Karpas-422 (cell line): ENCODE measurements around the gene BCAN. TPM values are rescaled to one million over a fixed set of nuclear protein-coding genes. Genes with fewer than 3 reads are reported as not detected.

ENCODE experiments used
- DNase-seq: peaks from one replicate; pipeline ENCODE4 v3.0.0-alpha.2; 2015
- H2AFZ ChIP-seq: fragments of 200-600 bp; sonication (generic); 2 replicates; pipeline ENCODE4 v1.6.1; 2014; ENCODE audit warnings: antibody characterized with exemption, low read length, mixed read lengths
- H3K27ac ChIP-seq: fragments of 200-600 bp; sonication (generic); 2 replicates; pipeline ENCODE4 v1.5.1; 2014; ENCODE audit warnings: mild to moderate bottlenecking, low read length, moderate library complexity
- H3K27me3 ChIP-seq: fragments of 200-600 bp; sonication (generic); 2 replicates; pipeline ENCODE4 v1.6.1; 2014; ENCODE audit warnings: low read length, mixed read lengths
- H3K36me3 ChIP-seq: fragments of 200-600 bp; sonication (generic); 2 replicates; pipeline ENCODE4 v1.6.1; 2014; ENCODE audit warnings: low read length, mixed read lengths; ENCODE audit not compliant: insufficient read depth
- H3K4me1 ChIP-seq: fragments of 200-600 bp; sonication (generic); 2 replicates; pipeline ENCODE4 v1.6.1; 2014; ENCODE audit warnings: mild to moderate bottlenecking, low read length, mixed read lengths
- H3K4me2 ChIP-seq: fragments of 200-600 bp; sonication (generic); 2 replicates; pipeline ENCODE4 v1.6.1; 2014; ENCODE audit warnings: low read length, low read depth, mild to moderate bottlenecking; ENCODE audit not compliant: poor library complexity, severe bottlenecking
- H3K4me3 ChIP-seq: fragments of 200-600 bp; sonication (generic); 2 replicates; pipeline ENCODE4 v1.5.1; 2014; ENCODE audit warnings: mild to moderate bottlenecking, antibody characterized with exemption, low read length, mixed read lengths
- H3K79me2 ChIP-seq: fragments of 200-600 bp; sonication (generic); 2 replicates; pipeline ENCODE4 v1.6.1; 2014; ENCODE audit warnings: mild to moderate bottlenecking, low read length, mixed read lengths
- H3K9ac ChIP-seq: fragments of 200-600 bp; sonication (generic); 2 replicates; pipeline ENCODE4 v1.6.0; 2014; ENCODE audit warnings: low read length
- H3K9me2 ChIP-seq: fragments of 200-600 bp; sonication (generic), shearing (Covaris generic); replicated peaks from 2 replicates; pipeline ENCODE4 v1.6.0; 2014; ENCODE audit warnings: mild to moderate bottlenecking, low read length, moderate library complexity; ENCODE audit not compliant: insufficient read depth
- H3K9me3 ChIP-seq: fragments of 300-700, 200-600 bp; sonication (generic); 2 replicates; pipeline ENCODE4 v1.6.1; 2014; ENCODE audit warnings: low read length, mixed read lengths
- H4K20me1 ChIP-seq: fragments of 200-600 bp; sonication (generic); 2 replicates; pipeline ENCODE4 v1.6.1; 2014; ENCODE audit warnings: mild to moderate bottlenecking, antibody characterized with exemption, low read length, low read depth; ENCODE audit not compliant: insufficient read depth
- total RNA-seq: library from RNA; depleted of rRNA; stranded (reverse); fragments of >200 nt; shearing (Covaris generic); gene quantifications from 2 replicates; pipeline ENCODE4 v1.2.3, GENCODE V29; 2014; ENCODE audit warnings: low replicate concordance

Gene BCAN
- total RNA-seq, 1 experiment from 2014 or later: not detected

DNA sequence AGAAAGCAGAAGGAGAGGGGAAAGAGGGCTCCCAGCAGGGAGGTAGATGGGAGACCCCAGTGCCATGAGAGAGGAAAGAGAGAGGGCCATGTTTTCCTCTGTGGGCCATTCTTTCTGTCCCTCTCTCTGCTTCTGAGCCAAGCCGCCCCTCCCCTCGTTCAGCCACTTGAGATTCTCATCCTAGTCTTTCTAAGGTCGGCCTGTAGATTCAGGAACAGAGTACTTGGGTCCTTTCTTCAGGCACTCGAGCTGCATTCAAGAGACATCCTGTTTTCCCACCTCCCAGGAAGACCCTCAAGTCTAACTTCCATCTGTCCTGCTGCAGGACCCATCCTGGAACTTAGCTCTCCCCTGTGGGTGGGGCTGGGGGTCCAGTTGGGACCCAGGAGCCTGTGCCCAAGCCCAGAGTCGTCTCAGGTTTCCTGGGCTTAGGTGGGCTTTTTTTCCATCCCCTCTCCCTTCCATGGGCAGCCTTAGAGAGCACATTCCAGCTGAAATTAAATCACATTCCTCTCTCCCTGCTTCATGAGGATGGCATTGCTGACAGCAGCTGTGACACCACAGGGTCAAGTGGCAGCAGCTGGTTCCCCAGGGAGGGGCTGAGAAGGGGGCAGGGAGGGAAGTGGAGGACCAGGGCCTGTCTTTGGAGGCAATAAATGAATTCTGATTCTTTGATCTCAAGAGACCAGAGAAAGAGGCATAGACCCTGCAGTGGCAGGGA, 22.3 kb downstream of the BCAN start:
- no peak for DNase-seq
- Histone ChIP-seq H3K4me2 (no peak overlapping the region), H2AFZ (no peak overlapping the region), H3K27me3 (no peaks in the 10 kb centered on the region), H3K4me1 (peaks cover 8% of the 10 kb centered on the region), H3K27ac (no peak overlapping the region), H3K9me3 (no peaks in the 10 kb centered on the region), H3K4me3 (no peak overlapping the region), H3K9ac (no peak overlapping the region), H4K20me1 (no peaks in the 10 kb centered on the region; the same call in 1 of the 2 replicates), H3K79me2 (no peaks in the 10 kb centered on the region), H3K36me3 (no peaks in the 10 kb centered on the region), H3K9me2 (no peaks in the 10 kb centered on the region)

- H3K4me2 ChIP-seq: no peak overlapping the region
- no peaks in the 10 kb centered on the region for H3K9me3 ChIP-seq
- H3K36me3 ChIP-seq: no peaks in the 10 kb centered on the region
- no peak for DNase-seq
- H3K4me1 ChIP-seq: peaks cover 7% of the 10 kb centered on the region
- H3K4me3 ChIP-seq: no peak overlapping the region
- no peaks in the 10 kb centered on the region for H3K79me2 ChIP-seq
- no peaks in the 10 kb centered on the region for H3K9me2 ChIP-seq
- no peaks in the 10 kb centered on the region; the same call in 1 of the 2 replicates for H4K20me1 ChIP-seq
- no peaks in the 10 kb centered on the region for H3K27me3 ChIP-seq
- no peak overlapping the region for H3K9ac ChIP-seq
- H3K27ac ChIP-seq: no peak overlapping the region
- no peak overlapping the region for H2AFZ ChIP-seq
Measured at GRCh38 chr1:156664767-156665411, 23.0 kb downstream of the BCAN start.

DNA sequence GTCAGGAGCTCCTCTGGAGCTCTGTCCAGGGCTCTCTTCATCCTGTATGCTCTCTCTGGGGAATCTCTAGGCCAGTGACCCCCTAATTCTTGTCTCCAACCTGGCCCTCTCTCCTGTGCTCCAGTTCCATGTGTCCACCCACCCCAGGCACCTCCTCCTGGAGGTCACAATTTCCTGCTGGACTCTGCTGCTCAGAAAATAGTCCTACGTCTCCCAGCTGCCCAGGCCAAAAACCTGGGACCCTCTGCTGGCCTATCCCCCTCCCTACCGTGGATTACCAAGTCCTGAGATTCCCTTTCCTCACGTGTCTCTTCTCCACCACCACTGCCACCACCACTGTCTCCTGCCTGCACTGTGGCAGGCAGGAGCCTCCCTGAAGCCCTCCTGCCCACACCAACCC, 23.6 kb downstream of the BCAN start:
- H3K9me3 ChIP-seq: no peaks in the 10 kb centered on the region
- H2AFZ ChIP-seq: no peak overlapping the region
- H4K20me1 ChIP-seq: no peaks in the 10 kb centered on the region; the same call in 1 of the 2 replicates
- no peak overlapping the region for H3K9ac ChIP-seq
- H3K9me2 ChIP-seq: no peaks in the 10 kb centered on the region
- H3K79me2 ChIP-seq: no peaks in the 10 kb centered on the region
- no peak overlapping the region for H3K4me2 ChIP-seq
- no peak for DNase-seq
- no peaks in the 10 kb centered on the region for H3K36me3 ChIP-seq
- H3K4me1 ChIP-seq: peaks cover 7% of the 10 kb centered on the region
- H3K27ac ChIP-seq: no peak overlapping the region
- H3K27me3 ChIP-seq: no peaks in the 10 kb centered on the region
- no peak overlapping the region for H3K4me3 ChIP-seq

DNA sequence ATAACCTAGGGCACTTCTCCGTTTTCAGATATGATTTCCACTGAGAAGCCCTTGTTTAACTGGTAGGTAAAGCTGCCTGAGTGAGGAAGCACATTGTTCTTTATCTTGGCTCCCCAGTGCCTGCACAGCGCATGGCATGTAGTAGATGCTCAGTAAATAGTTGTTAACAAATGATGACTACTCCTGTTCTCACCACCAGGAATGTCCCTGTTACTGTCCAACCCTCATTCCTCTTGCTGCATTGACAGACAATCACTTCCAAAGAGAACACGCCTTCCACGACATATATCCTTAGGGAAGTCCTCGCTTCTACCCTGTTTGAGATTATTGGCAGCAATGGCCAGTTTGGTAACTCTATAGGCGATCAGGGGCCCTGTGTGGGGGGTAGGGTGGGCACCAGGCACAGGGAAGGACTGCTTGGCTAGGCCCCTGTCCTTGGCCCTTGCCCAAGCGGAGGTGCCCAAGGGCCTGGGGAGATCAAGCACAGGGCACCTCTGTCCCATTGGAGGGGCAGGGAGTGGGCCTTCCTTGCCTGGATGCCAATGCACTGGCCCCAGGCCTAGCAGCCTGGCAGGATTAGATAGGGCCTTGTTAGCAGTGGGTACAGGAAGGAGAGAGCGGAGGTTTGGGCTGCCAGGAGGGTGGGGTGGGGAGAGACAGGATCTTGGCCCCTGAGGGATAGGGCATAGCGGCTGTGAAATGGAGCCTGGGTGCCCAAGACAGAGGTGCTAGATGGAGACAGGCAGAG, 25.1 kb downstream of the BCAN start:
- Histone ChIP-seq H3K9ac (no peak overlapping the region), H3K27ac (no peak overlapping the region), H4K20me1 (no peaks in the 10 kb centered on the region; the same call in 1 of the 2 replicates), H3K9me3 (no peaks in the 10 kb centered on the region), H3K27me3 (no peaks in the 10 kb centered on the region), H3K9me2 (no peaks in the 10 kb centered on the region), H3K4me1 (peaks cover 6% of the 10 kb centered on the region), H3K4me2 (no peak overlapping the region), H3K79me2 (no peaks in the 10 kb centered on the region), H3K4me3 (no peak overlapping the region), H3K36me3 (no peaks in the 10 kb centered on the region), H2AFZ (no peak overlapping the region)
- no peak for DNase-seq

DNA sequence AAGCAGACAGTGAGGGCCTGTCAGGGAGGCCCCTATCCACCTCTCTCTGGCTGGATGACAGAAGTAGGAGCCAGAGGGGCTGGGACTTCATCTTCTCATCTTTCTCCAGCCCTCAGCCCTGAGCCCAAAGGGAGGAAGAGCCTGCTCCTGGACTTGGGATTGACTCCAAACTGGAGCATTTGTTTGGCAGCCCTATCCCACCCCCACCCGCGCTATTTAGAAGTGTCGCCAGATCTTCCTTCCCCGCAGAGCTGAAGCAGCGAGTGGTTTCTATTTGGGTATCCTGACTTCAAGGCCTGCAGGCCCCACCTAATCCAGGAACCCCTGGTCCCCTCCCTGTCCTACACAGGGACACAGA, 25.7 kb downstream of the BCAN start:
- no peak overlapping the region for H3K4me3 ChIP-seq
- H3K9me2 ChIP-seq: no peaks in the 10 kb centered on the region
- H3K4me2 ChIP-seq: no peak overlapping the region
- H3K4me1 ChIP-seq: peaks cover 3% of the 10 kb centered on the region; the same call in 1 of the 2 replicates
- H3K27ac ChIP-seq: no peak overlapping the region
- no peak overlapping the region for H3K9ac ChIP-seq
- no peaks in the 10 kb centered on the region for H3K79me2 ChIP-seq
- no peaks in the 10 kb centered on the region; the same call in 1 of the 2 replicates for H4K20me1 ChIP-seq
- DNase-seq: no peak
- H3K27me3 ChIP-seq: no peaks in the 10 kb centered on the region
- no peaks in the 10 kb centered on the region for H3K9me3 ChIP-seq
- no peaks in the 10 kb centered on the region for H3K36me3 ChIP-seq
- no peak overlapping the region for H2AFZ ChIP-seq

DNA sequence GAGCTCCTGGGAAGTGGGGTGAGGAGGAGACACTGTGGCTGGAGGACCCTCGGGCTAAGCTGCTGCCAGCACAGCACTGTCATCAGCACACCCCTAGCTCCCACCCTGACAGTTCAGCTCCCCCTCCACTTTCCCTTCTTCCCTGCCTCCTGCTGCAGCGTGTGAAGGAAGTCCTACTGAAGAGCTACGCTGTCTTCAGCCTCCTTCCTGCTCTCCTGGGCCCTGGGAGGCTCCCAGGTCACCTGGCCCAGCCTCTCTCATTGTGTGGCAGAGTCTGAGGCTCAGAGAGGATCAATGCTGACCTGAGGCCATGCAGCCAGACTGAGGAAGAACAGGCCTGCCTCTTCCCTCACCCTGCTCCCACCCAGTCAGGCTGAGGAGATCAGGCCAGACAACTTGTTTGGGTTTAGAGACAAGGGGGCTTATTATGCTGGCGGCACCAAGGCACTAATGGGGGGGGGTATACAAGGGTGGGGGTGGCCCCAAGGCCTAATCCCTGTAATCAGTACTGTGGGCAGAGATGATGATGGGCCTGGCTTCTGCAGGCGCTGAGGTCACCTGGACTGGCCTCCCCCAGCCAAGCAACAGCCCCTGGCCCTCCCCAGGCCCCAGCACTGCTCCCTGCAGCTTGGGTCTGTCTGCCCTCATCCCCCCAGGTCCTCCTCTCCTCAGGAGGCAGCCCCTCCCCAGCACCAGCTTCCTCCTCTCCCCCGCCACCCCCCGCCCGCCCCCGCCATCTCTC, 26.2 kb downstream of the BCAN start:
- no peak overlapping the region for H2AFZ ChIP-seq
- no peaks in the 10 kb centered on the region for H3K9me3 ChIP-seq
- no peak overlapping the region for H3K27ac ChIP-seq
- no peaks in the 10 kb centered on the region; the same call in 1 of the 2 replicates for H4K20me1 ChIP-seq
- H3K4me1 ChIP-seq: peaks cover 3% of the 10 kb centered on the region; the same call in 1 of the 2 replicates
- no peaks in the 10 kb centered on the region for H3K9me2 ChIP-seq
- H3K4me2 ChIP-seq: no peak overlapping the region
- no peaks in the 10 kb centered on the region for H3K27me3 ChIP-seq
- H3K79me2 ChIP-seq: no peaks in the 10 kb centered on the region
- DNase-seq: no peak
- no peaks in the 10 kb centered on the region for H3K36me3 ChIP-seq
- H3K4me3 ChIP-seq: no peak overlapping the region
- H3K9ac ChIP-seq: no peak overlapping the region

GRCh38 chr1:156668801-156669637, 27.1 kb downstream of the BCAN start:
- H3K4me1 ChIP-seq: peaks cover 3% of the 10 kb centered on the region; the same call in 1 of the 2 replicates
- no peak overlapping the region for H3K4me2 ChIP-seq

More at GRCh38 chr1:156668801-156669637, 27.1 kb downstream of the BCAN start:
- Histone ChIP-seq H3K9me3 (no peaks in the 10 kb centered on the region), H3K27ac (no peak overlapping the region), H3K79me2 (no peaks in the 10 kb centered on the region), H3K9ac (no peak overlapping the region), H3K9me2 (no peaks in the 10 kb centered on the region), H3K27me3 (no peaks in the 10 kb centered on the region), H3K36me3 (no peaks in the 10 kb centered on the region), H4K20me1 (peaks cover 3% of the 10 kb centered on the region; the same call in 1 of the 2 replicates), H2AFZ (no peak overlapping the region), H3K4me3 (no peak overlapping the region)
- DNase-seq: no peak
